ENCODE data around the gene CAMK2B. TPM values are rescaled to one million over a fixed set of nuclear protein-coding genes. Genes with fewer than 3 reads are reported as not detected.

CAMK2B gene
- total and polyA plus RNA-seq, 2 of the 13 experiments (the other 11 are each of a cell fraction or from before 2014, with no cell fraction given), result 0.27 to 0.48 TPM

GRCh38 chr7:44200699-44201461 is 124.5 kb downstream of the CAMK2B start, which contains the start of gene YKT6 (continued):
- TF ChIP-seq ZNF761 (CRISPR knock-in tag; conservative IDR thresholded peaks at IDR 0.05), result no peak
- TF ChIP-seq, protein P1, sequence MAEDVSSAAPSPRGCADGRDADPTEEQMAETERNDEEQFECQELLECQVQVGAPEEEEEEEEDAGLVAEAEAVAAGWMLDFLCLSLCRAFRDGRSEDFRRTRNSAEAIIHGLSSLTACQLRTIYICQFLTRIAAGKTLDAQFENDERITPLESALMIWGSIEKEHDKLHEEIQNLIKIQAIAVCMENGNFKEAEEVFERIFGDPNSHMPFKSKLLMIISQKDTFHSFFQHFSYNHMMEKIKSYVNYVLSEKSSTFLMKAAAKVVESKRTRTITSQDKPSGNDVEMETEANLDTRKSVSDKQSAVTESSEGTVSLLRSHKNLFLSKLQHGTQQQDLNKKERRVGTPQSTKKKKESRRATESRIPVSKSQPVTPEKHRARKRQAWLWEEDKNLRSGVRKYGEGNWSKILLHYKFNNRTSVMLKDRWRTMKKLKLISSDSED (CRISPR knock-in tag; IDR thresholded peaks at IDR 0.05), result no peak
- no peak for TF ChIP-seq MTA1 (CRISPR knock-in tag; IDR thresholded peaks at IDR 0.05; ENCODE audit: borderline replicate concordance)
- TF ChIP-seq SNAI1 (CRISPR knock-in tag; IDR thresholded peaks at IDR 0.05; ENCODE audit: borderline replicate concordance), result no peak
- no peak for TF ChIP-seq ZNF678 (CRISPR knock-in tag; IDR thresholded peaks at IDR 0.05)
- no peak for TF ChIP-seq ZFP41 (CRISPR knock-in tag; IDR thresholded peaks at IDR 0.05; ENCODE audit: borderline replicate concordance)
- TF ChIP-seq NFKBIZ (CRISPR knock-in tag; IDR thresholded peaks at IDR 0.05), result no peak
- TF ChIP-seq ETV5 (CRISPR knock-in tag; IDR thresholded peaks at IDR 0.05; ENCODE audit: borderline replicate concordance), result peak; percentile 83
- no peak for TF ChIP-seq ZNF234 (CRISPR knock-in tag; conservative IDR thresholded peaks at IDR 0.05)
- TF ChIP-seq, protein P2, sequence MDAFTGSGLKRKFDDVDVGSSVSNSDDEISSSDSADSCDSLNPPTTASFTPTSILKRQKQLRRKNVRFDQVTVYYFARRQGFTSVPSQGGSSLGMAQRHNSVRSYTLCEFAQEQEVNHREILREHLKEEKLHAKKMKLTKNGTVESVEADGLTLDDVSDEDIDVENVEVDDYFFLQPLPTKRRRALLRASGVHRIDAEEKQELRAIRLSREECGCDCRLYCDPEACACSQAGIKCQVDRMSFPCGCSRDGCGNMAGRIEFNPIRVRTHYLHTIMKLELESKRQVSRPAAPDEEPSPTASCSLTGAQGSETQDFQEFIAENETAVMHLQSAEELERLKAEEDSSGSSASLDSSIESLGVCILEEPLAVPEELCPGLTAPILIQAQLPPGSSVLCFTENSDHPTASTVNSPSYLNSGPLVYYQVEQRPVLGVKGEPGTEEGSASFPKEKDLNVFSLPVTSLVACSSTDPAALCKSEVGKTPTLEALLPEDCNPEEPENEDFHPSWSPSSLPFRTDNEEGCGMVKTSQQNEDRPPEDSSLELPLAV (CRISPR knock-in tag; conservative IDR thresholded peaks at IDR 0.05; ENCODE audit: low read depth), result no peak
- no peak for TF ChIP-seq ESRRA (CRISPR knock-in tag; IDR thresholded peaks at IDR 0.05; ENCODE audit: low read depth)
- TF ChIP-seq, protein P3, sequence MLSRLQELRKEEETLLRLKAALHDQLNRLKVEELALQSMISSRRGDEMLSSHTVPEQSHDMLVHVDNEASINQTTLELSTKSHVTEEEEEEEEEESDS (CRISPR knock-in tag; IDR thresholded peaks at IDR 0.05; ENCODE audit: borderline replicate concordance), result no peak
- no peak for TF ChIP-seq ZXDC (CRISPR knock-in tag; IDR thresholded peaks at IDR 0.05)
- TF ChIP-seq ZEB1 (IDR thresholded peaks at IDR 0.05; ENCODE audit: insufficient replicate concordance, low read depth), result peak; percentile 42
- peak; percentile 66; the same call in 1 of the 2 replicates for TF ChIP-seq CBX5 (CRISPR knock-in tag; IDR thresholded peaks at IDR 0.05; ENCODE audit: borderline replicate concordance)
- peak; percentile 94 for TF ChIP-seq ARID4A (CRISPR knock-in tag; IDR thresholded peaks at IDR 0.05; ENCODE audit: borderline replicate concordance)
- TF ChIP-seq ZNF652 (CRISPR knock-in tag; IDR thresholded peaks at IDR 0.05; ENCODE audit: borderline replicate concordance, low read depth), result no peak
- peak; percentile 50 for TF ChIP-seq SKI (IDR thresholded peaks at IDR 0.05; ENCODE audit: partially characterized antibody)
- TF ChIP-seq GATAD2A (CRISPR knock-in tag; IDR thresholded peaks at IDR 0.05), result 0 out of 2 replicates have a peak, but pooled peaks have one; percentile 16
- no peak for TF ChIP-seq MATR3 (CRISPR knock-in tag; IDR thresholded peaks at IDR 0.05)
